NCI-H2227 (cell line): ENCODE measurements around the gene HPS1.

Experiments used
- DNase-seq: peaks from one replicate; lab custom pipeline; 2025; ENCODE audit not compliant: unreplicated experiment; lab: John Stamatoyannopoulos, UW

HPS1 gene

DNA sequence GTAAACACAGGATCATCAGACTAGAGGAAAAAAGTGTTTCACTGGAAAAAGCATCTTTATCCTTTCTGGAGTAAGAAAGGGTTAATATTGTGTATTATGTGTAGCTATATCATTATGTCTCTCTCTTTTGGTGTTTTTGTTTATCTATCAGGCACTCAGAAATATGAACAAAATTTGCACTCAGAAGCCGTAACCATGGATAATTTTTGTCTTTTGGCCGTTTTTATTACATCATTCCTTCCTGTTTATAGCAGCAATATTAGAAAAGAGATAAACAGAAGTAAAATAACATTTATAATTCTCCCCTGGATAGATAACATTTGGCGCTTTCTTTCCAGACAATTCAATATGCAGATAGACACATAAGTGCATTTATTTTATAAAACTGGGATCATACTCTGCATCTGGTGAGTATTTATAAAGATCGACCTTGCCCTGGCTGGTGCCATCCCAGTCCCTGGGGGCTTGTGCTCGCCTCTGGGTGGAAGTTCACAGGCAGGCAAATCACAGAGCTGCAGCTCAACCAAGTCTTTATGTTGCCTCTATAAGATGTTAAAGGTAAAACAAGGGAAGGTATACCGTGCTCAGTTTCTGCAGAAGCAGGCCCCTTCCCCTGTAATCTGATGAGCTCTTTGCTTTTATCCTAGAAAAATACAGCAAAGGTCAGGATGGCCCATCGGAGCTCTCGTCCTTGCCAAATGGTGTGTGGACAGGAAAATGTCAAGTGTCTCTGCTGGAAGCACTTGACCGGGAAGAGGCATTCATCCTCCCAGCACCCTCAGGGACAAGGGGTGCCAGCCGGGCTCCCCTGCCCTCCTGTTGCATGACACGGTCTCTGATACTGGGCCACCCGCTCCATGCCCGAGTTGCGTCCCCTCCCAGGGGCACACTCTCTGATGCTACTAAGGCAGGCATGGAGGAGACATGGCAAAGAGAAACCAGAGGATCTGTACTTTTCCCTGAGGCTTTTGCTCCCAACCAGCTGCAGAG, 75.6 kb downstream of the HPS1 start:
- DNase-seq: no peak

DNA sequence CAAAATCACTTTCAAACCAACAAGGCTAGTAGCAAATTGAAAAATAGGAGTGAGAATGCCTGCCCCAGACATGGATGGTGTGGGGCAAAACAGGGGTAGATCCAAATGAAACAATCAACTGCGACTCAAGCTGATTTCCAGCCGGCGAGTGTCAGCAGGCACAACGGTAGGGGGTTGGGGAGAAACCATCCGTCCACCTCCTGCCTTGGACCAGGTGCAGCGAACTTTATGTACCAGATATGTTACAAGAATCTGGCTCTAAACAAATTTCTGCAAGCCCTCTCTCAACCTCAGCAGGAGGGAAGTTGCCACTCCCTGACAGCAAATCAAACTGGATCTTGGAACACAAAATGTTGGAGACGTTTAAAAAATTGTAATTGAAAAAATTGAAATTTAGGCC, 76.9 kb downstream of the HPS1 start:
- DNase-seq: no peak

DNA sequence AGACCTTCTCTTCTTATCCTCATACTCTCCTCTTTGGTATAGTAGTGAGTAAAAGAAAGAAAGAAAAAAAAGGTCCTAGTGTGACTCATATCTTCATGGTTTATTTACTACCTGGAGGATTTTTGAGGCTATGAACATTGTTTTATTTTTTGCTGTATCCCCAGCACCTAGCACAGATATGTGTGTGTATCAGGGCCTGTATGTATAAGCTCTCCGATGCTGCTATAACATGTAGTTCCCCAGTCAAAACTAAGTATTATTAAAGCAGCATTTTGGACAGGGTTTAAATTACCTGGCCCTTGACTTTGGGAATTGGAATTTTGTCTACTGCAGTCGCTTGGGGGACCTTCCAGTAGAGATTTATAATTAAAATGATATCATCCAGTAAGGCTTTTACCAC, 78.1 kb downstream of the HPS1 start:
- DNase-seq: no peak

DNA sequence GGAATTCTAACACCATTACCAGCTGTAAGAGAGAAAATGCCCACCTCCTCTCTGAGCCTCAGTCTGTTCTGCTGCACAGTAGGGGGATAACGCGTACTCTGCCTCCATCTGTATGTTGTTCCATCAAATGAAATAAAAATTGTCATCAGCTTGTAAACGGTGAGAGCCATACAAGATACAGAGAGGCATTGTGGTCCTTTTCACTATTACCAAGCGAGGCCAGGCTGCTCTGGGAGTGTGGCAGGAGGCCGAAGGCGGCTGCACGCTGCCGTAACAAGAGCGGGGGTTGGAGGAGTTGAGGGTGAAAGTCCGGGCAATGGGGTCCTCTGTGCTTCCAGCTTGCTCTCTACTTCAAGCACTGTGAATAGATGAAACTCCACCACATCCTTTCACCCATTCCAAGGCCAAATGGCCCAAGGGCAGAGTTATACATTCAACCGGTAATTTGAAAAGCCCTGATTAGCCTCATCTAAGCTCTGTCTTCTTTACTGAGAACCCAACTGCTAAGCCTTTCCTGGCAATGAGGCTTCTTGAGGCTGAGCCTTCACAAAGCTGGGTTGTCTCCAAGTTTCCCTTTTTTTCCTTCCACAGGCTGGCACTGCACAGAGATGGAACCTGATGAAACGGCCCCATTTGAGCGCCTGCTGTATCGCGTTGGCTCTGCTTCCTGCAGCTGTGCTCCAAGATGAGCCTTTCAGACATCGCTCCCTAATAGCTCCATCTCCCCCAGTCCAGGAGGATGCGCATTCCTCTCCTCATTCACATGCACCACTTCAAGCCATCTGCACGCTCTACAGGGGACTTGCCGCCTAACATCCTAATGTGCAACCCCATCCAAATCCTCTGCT, 78.9 kb downstream of the HPS1 start:
- DNase-seq: no peak
